ENCODE measurements around the gene ACAP3. TPM values are rescaled to one million over a fixed set of nuclear protein-coding genes. Genes with fewer than 3 reads are reported as not detected.

ACAP3 gene
- total and polyA plus RNA-seq, 4 experiments from 2014 or later = 5.4 to 65.6 (median 33.3) TPM

- H3K36me3 Mint-ChIP-seq = peaks cover 0 to 8% of the 10 kb centered on the region in 2 donors
- H3K4me3 Mint-ChIP-seq = peak overlapping the region; percentile 84 to 92 (median 89)
- H3K27me3 Mint-ChIP-seq = no peaks in the 10 kb centered on the region
- intact Hi-C loops (cut with micrococcal nuclease) = loop anchor here (1.0 kb wide), 1 partner anchor 237 kb away; no protein-coding TSS in a partner anchor
- no peak for DNase-seq
- peak overlapping the region; percentile 72 to 92 (median 90) for H3K27ac Mint-ChIP-seq
- peaks cover 13 to 29% (median 20%) of the 10 kb centered on the region in 4 donors for H3K4me1 Mint-ChIP-seq
- peak overlapping the region; percentile 54 for H3K27ac ChIP-seq (ENCODE audit: low read depth, low read length)
- peak overlapping the region; percentile 33 to 59 for H3K4me3 ChIP-seq (ENCODE audit: low read length in 2 of 2)
- peaks cover 7% of the 10 kb centered on the region for H3K36me3 ChIP-seq (ENCODE audit: insufficient read depth, low read length)
- POLR2A ChIA-PET (ENCODE audit: partially characterized antibody) = interaction anchor here (1.0 kb wide), 1 partner anchor 68 kb away, joined by 4 read pairs; the partner anchor contains the start of gene AURKAIP1
- CTCF ChIA-PET (ENCODE audit: partially characterized antibody) = no interaction called here
- H3K9me3 Mint-ChIP-seq = peaks cover 0 to 2% (median 0%) of the 10 kb centered on the region in 8 donors
- H3K9me3 ChIP-seq (ENCODE audit: control insufficient read depth in 1 of 2, low read length in 2 of 2) = no peaks in the 10 kb centered on the region
- no peaks in the 10 kb centered on the region for H3K27me3 ChIP-seq (ENCODE audit: insufficient read depth, low read length)
- H3K4me1 ChIP-seq (ENCODE audit: insufficient read depth, low read length) = peaks cover 36% of the 10 kb centered on the region
Measured at GRCh38 chr1:1306661-1307260, 969 bp downstream of the ACAP3 start.

GRCh38 chr1:1306070-1306660 is 1.6 kb downstream of the ACAP3 start:
- Mint-ChIP-seq H3K27me3 (no peaks in the 10 kb centered on the region), H3K9me3 (peaks cover 0 to 2% (median 0%) of the 10 kb centered on the region in 8 donors)
- no peak for DNase-seq

GRCh38 chr1:1305300-1306069 is 2.2 kb downstream of the ACAP3 start:
- CTCF ChIA-PET (ENCODE audit: partially characterized antibody) = interaction anchor here (0.9 to 1.4 kb wide), 6 partner anchors 42 to 199 kb away, joined by 3 to 9 read pairs (median 6); partner anchors contain the start of gene AURKAIP1
- POLR2A ChIA-PET (ENCODE audit: partially characterized antibody) = interaction anchor here (0.6 to 1.4 kb wide), 7 partner anchors 11 to 147 kb away, joined by 3 to 7 read pairs (median 3); partner anchors contain the start of genes AURKAIP1 and UBE2J2
- Mint-ChIP-seq H3K9me3 (peaks cover 0 to 2% (median 0%) of the 10 kb centered on the region in 8 donors), H3K4me3 (peak overlapping the region; percentile 84 to 92 (median 89)), H3K4me1 (peaks cover 13 to 29% (median 20%) of the 10 kb centered on the region in 4 donors), H3K27ac (peak overlapping the region in 5 of 7 donors; percentile 41 to 92 (median 85)), H3K36me3 (peaks cover 0 to 7% of the 10 kb centered on the region in 2 donors), H3K27me3 (no peaks in the 10 kb centered on the region)
- no peaks in the 10 kb centered on the region for H3K36me3 ChIP-seq (ENCODE audit: insufficient read depth, low read length)
- peaks cover 36% of the 10 kb centered on the region for H3K4me1 ChIP-seq (ENCODE audit: insufficient read depth, low read length)
- H3K27me3 ChIP-seq (ENCODE audit: insufficient read depth, low read length) = no peaks in the 10 kb centered on the region
- DNase-seq = peak; percentile 48 to 81 (median 59)
- peak overlapping the region; percentile 24 for H3K27ac ChIP-seq (ENCODE audit: low read depth, low read length)
- H3K9me3 ChIP-seq (ENCODE audit: control insufficient read depth in 1 of 2, low read length in 2 of 2) = no peaks in the 10 kb centered on the region
- peak overlapping the region in 1 of 2 donors; percentile 39 for H3K4me3 ChIP-seq (ENCODE audit: low read length in 2 of 2)
- intact Hi-C loops (cut with micrococcal nuclease) = no loop called here

More at GRCh38 chr1:1306070-1306660, 1.6 kb downstream of the ACAP3 start:
- H3K27ac Mint-ChIP-seq = peak overlapping the region; percentile 72 to 92 (median 88)
- H3K4me3 Mint-ChIP-seq = peak overlapping the region; percentile 84 to 92 (median 89)
- peak overlapping the region; percentile 54 for H3K27ac ChIP-seq (ENCODE audit: low read depth, low read length)
- peaks cover 13 to 29% (median 20%) of the 10 kb centered on the region in 4 donors for H3K4me1 Mint-ChIP-seq
- peak overlapping the region; percentile 33 to 59 for H3K4me3 ChIP-seq (ENCODE audit: low read length in 2 of 2)
- no peaks in the 10 kb centered on the region for H3K27me3 ChIP-seq (ENCODE audit: insufficient read depth, low read length)
- H3K9me3 ChIP-seq (ENCODE audit: control insufficient read depth in 1 of 2, low read length in 2 of 2) = no peaks in the 10 kb centered on the region
- intact Hi-C loops (cut with micrococcal nuclease) = no loop called here
- H3K36me3 ChIP-seq (ENCODE audit: insufficient read depth, low read length) = peaks cover 1% of the 10 kb centered on the region
- peaks cover 0 to 8% of the 10 kb centered on the region in 2 donors for H3K36me3 Mint-ChIP-seq
- CTCF ChIA-PET (ENCODE audit: partially characterized antibody) = interaction anchor here (1.3 kb wide), 2 partner anchors 68 to 134 kb away, joined by 5 to 6 read pairs; partner anchors contain the start of gene AURKAIP1
- H3K4me1 ChIP-seq (ENCODE audit: insufficient read depth, low read length) = peaks cover 36% of the 10 kb centered on the region
- POLR2A ChIA-PET (ENCODE audit: partially characterized antibody) = interaction anchor here (1.0 to 1.3 kb wide), 5 partner anchors 14 to 148 kb away, joined by 3 to 4 read pairs (median 3); partner anchors contain the start of gene AURKAIP1

- H3K9me3 ChIP-seq (ENCODE audit: control insufficient read depth in 1 of 2, low read length in 2 of 2) = no peaks in the 10 kb centered on the region
- intact Hi-C loops (cut with micrococcal nuclease) = no loop called here
Measured at GRCh38 chr1:1304331-1305299, 3.1 kb downstream of the ACAP3 start.

GRCh38 chr1:1303736-1304135 is 4.0 kb downstream of the ACAP3 start:
- H3K9me3 ChIP-seq (ENCODE audit: control insufficient read depth in 1 of 2, low read length in 2 of 2) = no peaks in the 10 kb centered on the region
- peaks cover 29% of the 10 kb centered on the region for H3K4me1 ChIP-seq (ENCODE audit: insufficient read depth, low read length)
- ChIA-PET CTCF (ENCODE audit: partially characterized antibody) (no interaction called here), POLR2A (ENCODE audit: partially characterized antibody) (no interaction called here)
- H3K27ac ChIP-seq (ENCODE audit: low read depth, low read length) = no peak overlapping the region
- DNase-seq = no peak
- peaks cover 0 to 2% (median 0%) of the 10 kb centered on the region in 8 donors for H3K9me3 Mint-ChIP-seq
- peaks cover 14 to 29% (median 16%) of the 10 kb centered on the region in 4 donors for H3K4me1 Mint-ChIP-seq
- intact Hi-C loops (cut with micrococcal nuclease) = no loop called here
- peaks cover 0 to 7% of the 10 kb centered on the region in 2 donors for H3K36me3 Mint-ChIP-seq
- no peak overlapping the region for H3K27ac Mint-ChIP-seq
- H3K4me3 Mint-ChIP-seq = no peak overlapping the region
- no peaks in the 10 kb centered on the region for H3K27me3 Mint-ChIP-seq
- no peak overlapping the region for H3K4me3 ChIP-seq (ENCODE audit: low read length in 2 of 2)
- H3K36me3 ChIP-seq (ENCODE audit: insufficient read depth, low read length) = no peaks in the 10 kb centered on the region
- H3K27me3 ChIP-seq (ENCODE audit: insufficient read depth, low read length) = no peaks in the 10 kb centered on the region

More at GRCh38 chr1:1304331-1305299, 3.1 kb downstream of the ACAP3 start:
- H3K27ac ChIP-seq (ENCODE audit: low read depth, low read length) = peak overlapping the region; percentile 24
- Mint-ChIP-seq H3K4me3 (peak overlapping the region in 7 of 8 donors; percentile 35 to 92 (median 87)), H3K4me1 (peaks cover 14 to 29% (median 19%) of the 10 kb centered on the region in 4 donors), H3K36me3 (peaks cover 0 to 7% of the 10 kb centered on the region in 2 donors), H3K9me3 (peaks cover 0 to 2% (median 0%) of the 10 kb centered on the region in 8 donors), H3K27ac (peak overlapping the region in 3 of 7 donors; percentile 60 to 92 (median 88)), H3K27me3 (no peaks in the 10 kb centered on the region)
- no peak overlapping the region for H3K4me3 ChIP-seq (ENCODE audit: low read length in 2 of 2)
- H3K36me3 ChIP-seq (ENCODE audit: insufficient read depth, low read length) = no peaks in the 10 kb centered on the region
- no peak for DNase-seq
- H3K27me3 ChIP-seq (ENCODE audit: insufficient read depth, low read length) = no peaks in the 10 kb centered on the region
- peaks cover 34% of the 10 kb centered on the region for H3K4me1 ChIP-seq (ENCODE audit: insufficient read depth, low read length)
- ChIA-PET POLR2A (ENCODE audit: partially characterized antibody) (interaction anchor here (0.6 to 1.4 kb wide), 7 partner anchors 10 to 146 kb away, joined by 3 to 7 read pairs (median 3); partner anchors contain the start of genes AURKAIP1 and UBE2J2), CTCF (ENCODE audit: partially characterized antibody) (interaction anchor here (0.9 to 1.4 kb wide), 6 partner anchors 43 to 200 kb away, joined by 3 to 9 read pairs (median 6); partner anchors contain the start of gene AURKAIP1)

GRCh38 chr1:1302951-1303509 is 4.7 kb downstream of the ACAP3 start:
- intact Hi-C loops (cut with micrococcal nuclease) = no loop called here
- POLR2A ChIA-PET (ENCODE audit: partially characterized antibody) = no interaction called here
- no peaks in the 10 kb centered on the region for H3K36me3 ChIP-seq (ENCODE audit: insufficient read depth, low read length)
- no peak overlapping the region for H3K27ac Mint-ChIP-seq
- H3K4me1 ChIP-seq (ENCODE audit: insufficient read depth, low read length) = peaks cover 29% of the 10 kb centered on the region
- no peak for DNase-seq
- H3K27me3 Mint-ChIP-seq = no peaks in the 10 kb centered on the region
- H3K9me3 Mint-ChIP-seq = peaks cover 0 to 2% (median 0%) of the 10 kb centered on the region in 8 donors
- H3K9me3 ChIP-seq (ENCODE audit: control insufficient read depth in 1 of 2, low read length in 2 of 2) = no peaks in the 10 kb centered on the region
- CTCF ChIA-PET (ENCODE audit: partially characterized antibody) = no interaction called here
- peaks cover 14 to 23% (median 16%) of the 10 kb centered on the region in 4 donors for H3K4me1 Mint-ChIP-seq
- no peak overlapping the region for H3K27ac ChIP-seq (ENCODE audit: low read depth, low read length)
- peaks cover 0 to 4% of the 10 kb centered on the region in 2 donors for H3K36me3 Mint-ChIP-seq
- no peaks in the 10 kb centered on the region for H3K27me3 ChIP-seq (ENCODE audit: insufficient read depth, low read length)
- H3K4me3 ChIP-seq (ENCODE audit: low read length in 2 of 2) = no peak overlapping the region
- H3K4me3 Mint-ChIP-seq = no peak overlapping the region
